Anterior cingulate cortex (tissue), 58 donors: ENCODE measurements around the gene WRAP53.
"Not testable (repeated sequence)": the region's sequence is repeated elsewhere in the genome, so short reads cannot be mapped to it uniquely, and the experiment has no call there.

ENCODE experiments used
- DNase-seq, 58 donors: peaks; one replicate each; lab custom pipeline; 2025; lab: John Stamatoyannopoulos, UW

The WRAP53 gene

GRCh38 chr17:7687908-7688807, at the start of gene WRAP53:
WRAP53 (plus strand) TSS chr17:7688477; CDS start chr17:7688649, 172 bp downstream.
- peak; percentile 82 to 99 (median 97) for DNase-seq

GRCh38 chr17:7640783-7641182, 47.5 kb upstream of the WRAP53 start:
- no peak for DNase-seq

GRCh38 chr17:7641635-7642034, 46.6 kb upstream of the WRAP53 start:
- DNase-seq, result not testable (repeated sequence)

GRCh38 chr17:7644775-7645174, 43.5 kb upstream of the WRAP53 start:
- no peak for DNase-seq

GRCh38 chr17:7646457-7646856, 41.8 kb upstream of the WRAP53 start:
- DNase-seq, result no peak

GRCh38 chr17:7647018-7647417, 41.3 kb upstream of the WRAP53 start:
- no peak for DNase-seq

- DNase-seq, result peak in 53 of 58 donors; percentile 23 to 84 (median 67)
These were observed 37.7 kb upstream of the WRAP53 start, which contains the start of gene ATP1B2 for GRCh38 chr17:7650509-7651096. ATP1B2 (plus strand) TSS chr17:7650926; CDS start chr17:7651519, 593 bp downstream.

GRCh38 chr17:7651097-7651664, 37.1 kb upstream of the WRAP53 start:
- DNase-seq, result no peak

GRCh38 chr17:7651665-7652387, 36.5 kb upstream of the WRAP53 start:
- DNase-seq, result peak in 37 of 58 donors; percentile 11 to 65 (median 37)

GRCh38 chr17:7652388-7653356, 35.6 kb upstream of the WRAP53 start:
- peak in 3 of 58 donors; percentile 10 to 21 (median 11) for DNase-seq

GRCh38 chr17:7654832-7655540, 33.3 kb upstream of the WRAP53 start:
- peak in 2 of 58 donors; percentile 4 to 40 for DNase-seq

- DNase-seq, result no peak
These were observed 32.8 kb upstream of the WRAP53 start for GRCh38 chr17:7655541-7655840.

- peak in 52 of 58 donors; percentile 22 to 90 (median 66) for DNase-seq
These were observed 31.2 kb upstream of the WRAP53 start for GRCh38 chr17:7656958-7657609.

GRCh38 chr17:7667656-7668406, 20.4 kb upstream of the WRAP53 start:
- peak in 52 of 58 donors; percentile 21 to 93 (median 74) for DNase-seq

GRCh38 chr17:7668482-7668881, 19.8 kb upstream of the WRAP53 start:
- no peak for DNase-seq

- DNase-seq, result no peak
These were observed 15.0 kb upstream of the WRAP53 start for GRCh38 chr17:7673239-7673638.

- no peak for DNase-seq
These were observed 13.3 kb upstream of the WRAP53 start for GRCh38 chr17:7674934-7675333.

- no peak for DNase-seq
These were observed 11.7 kb upstream of the WRAP53 start for GRCh38 chr17:7676533-7676932.
